T-helper 9 cell (primary cell): ENCODE data around the gene INTS3.
A peak's percentile ranks its signal among the peaks of the same experiment; 100 is the strongest.
"Not testable (repeated sequence)": the region's sequence is repeated elsewhere in the genome, so short reads cannot be mapped to it uniquely, and the experiment has no call there.

ENCODE experiments used
- DNase-seq: peaks from one replicate; pipeline ENCODE4 v3.0.0-alpha.2; 2020

The INTS3 gene

GRCh38 chr1:153778824-153779519 is 51.1 kb downstream of the INTS3 start:
- DNase-seq, result no peak

GRCh38 chr1:153779781-153780541 is 52.1 kb downstream of the INTS3 start:
- DNase-seq, result no peak

GRCh38 chr1:153780551-153780950 is 52.7 kb downstream of the INTS3 start:
- DNase-seq, result no peak

- DNase-seq, result not testable (repeated sequence)
Measured at GRCh38 chr1:153782648-153783047, 54.8 kb downstream of the INTS3 start.

GRCh38 chr1:153783233-153784190 is 55.7 kb downstream of the INTS3 start:
- DNase-seq, result peak; percentile 84

GRCh38 chr1:153786038-153786790 is 58.4 kb downstream of the INTS3 start:
- DNase-seq, result no peak

GRCh38 chr1:153789478-153790034 is 61.7 kb downstream of the INTS3 start:
- no peak for DNase-seq

GRCh38 chr1:153790313-153790965 is 62.6 kb downstream of the INTS3 start:
- no peak for DNase-seq

- DNase-seq, result no peak
Measured at GRCh38 chr1:153790966-153791647, 63.3 kb downstream of the INTS3 start.

- no peak for DNase-seq
Measured at GRCh38 chr1:153791648-153792253, 63.9 kb downstream of the INTS3 start.

- DNase-seq, result no peak
Measured at GRCh38 chr1:153792631-153793041, 64.8 kb downstream of the INTS3 start.

GRCh38 chr1:153793261-153793972 is 65.6 kb downstream of the INTS3 start:
- DNase-seq, result no peak

GRCh38 chr1:153793973-153794615 is 66.2 kb downstream of the INTS3 start:
- DNase-seq, result no peak

- no peak for DNase-seq
Measured at GRCh38 chr1:153794624-153795329, 66.9 kb downstream of the INTS3 start.

GRCh38 chr1:153795330-153795837 is 67.5 kb downstream of the INTS3 start:
- DNase-seq, result no peak

- DNase-seq, result no peak
Measured at GRCh38 chr1:153795934-153796785, 68.3 kb downstream of the INTS3 start.
